Measurements from ENCODE around the gene DCAF4L1.

- TF ChIP-seq CTCF (IDR thresholded peaks at IDR 0.05): no peak
- TF ChIP-seq POLR2A (IDR thresholded peaks at IDR 0.05): no peak
- no peak for TF ChIP-seq POLR2AphosphoS5 (IDR thresholded peaks at IDR 0.05)
Measured at GRCh38 chr4:41975341-41975740, 6.2 kb upstream of the DCAF4L1 start.
